Measurements from ENCODE around the gene RSKR.
A peak's percentile ranks its signal among the peaks of the same experiment; 100 is the strongest.
"Not testable (repeated sequence)": the region's sequence is repeated elsewhere in the genome, so short reads cannot be mapped to it uniquely, and the experiment has no call there.

Gene RSKR, protein sequence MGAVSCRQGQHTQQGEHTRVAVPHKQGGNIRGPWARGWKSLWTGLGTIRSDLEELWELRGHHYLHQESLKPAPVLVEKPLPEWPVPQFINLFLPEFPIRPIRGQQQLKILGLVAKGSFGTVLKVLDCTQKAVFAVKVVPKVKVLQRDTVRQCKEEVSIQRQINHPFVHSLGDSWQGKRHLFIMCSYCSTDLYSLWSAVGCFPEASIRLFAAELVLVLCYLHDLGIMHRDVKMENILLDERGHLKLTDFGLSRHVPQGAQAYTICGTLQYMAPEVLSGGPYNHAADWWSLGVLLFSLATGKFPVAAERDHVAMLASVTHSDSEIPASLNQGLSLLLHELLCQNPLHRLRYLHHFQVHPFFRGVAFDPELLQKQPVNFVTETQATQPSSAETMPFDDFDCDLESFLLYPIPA

DNA sequence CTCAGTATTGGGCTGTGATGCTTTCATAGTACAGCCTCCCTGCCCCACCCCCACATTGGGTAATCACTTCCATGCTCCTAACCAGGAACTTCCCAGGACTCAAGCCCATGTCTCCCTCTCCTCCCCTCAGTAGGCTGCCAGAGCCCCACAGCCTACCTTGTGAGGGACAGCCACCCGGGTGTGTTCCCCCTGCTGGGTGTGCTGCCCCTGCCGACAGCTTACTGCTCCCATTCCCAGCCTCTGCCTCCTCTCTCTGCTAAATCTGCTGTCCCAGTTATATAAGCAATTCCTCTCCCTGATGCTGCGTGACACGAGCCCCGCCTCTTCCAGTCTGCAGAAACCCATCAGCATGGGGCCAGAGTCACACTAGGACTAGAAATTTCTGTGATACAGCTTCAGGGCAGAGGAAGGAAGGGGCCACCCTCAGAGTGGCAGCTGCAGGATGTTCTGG is at the start of gene RSKR:
RSKR (minus strand) TSS at position 255 of the 451 bp plus-strand sequence; CDS start at position 231, 24 bp downstream.
- peak; percentile 39 for DNase-seq (ENCODE audit: low spot score)

DNA sequence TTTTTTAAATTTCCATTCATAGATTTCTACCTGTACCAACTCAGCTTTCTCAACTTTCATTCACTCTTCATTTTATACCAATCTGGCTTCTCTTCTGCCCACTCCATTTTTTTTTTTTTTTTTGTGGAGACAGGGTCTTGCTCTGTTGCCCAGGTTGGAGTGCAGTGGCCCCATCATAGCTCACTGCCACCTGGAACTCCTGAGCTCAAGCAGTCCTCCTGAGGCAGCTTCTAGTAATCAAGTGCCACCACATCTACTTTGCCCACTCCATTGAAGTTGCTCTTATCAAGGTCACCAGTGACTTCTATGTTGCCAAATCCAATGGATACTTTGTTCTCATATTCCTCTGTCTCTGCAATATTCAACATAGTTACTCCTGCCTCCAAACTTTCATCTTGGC is 49.7 kb upstream of the RSKR start:
- DNase-seq (ENCODE audit: low spot score): no peak

DNA sequence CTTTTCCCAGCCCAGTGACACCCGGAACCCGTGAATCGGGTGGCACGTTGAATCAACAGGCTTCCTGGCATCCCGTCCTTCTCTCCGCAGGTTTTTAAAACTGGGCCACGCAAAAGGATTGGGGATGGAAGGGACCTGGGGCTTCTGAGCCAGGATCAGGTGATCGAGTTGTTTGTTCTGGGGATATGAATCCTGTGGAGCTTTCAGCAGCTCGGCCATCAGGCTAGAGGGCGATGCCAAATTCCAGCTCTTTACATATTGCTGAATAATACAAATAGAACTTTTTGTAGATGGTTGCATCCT is 48.5 kb upstream of the RSKR start:
- DNase-seq (ENCODE audit: low spot score): no peak

DNA sequence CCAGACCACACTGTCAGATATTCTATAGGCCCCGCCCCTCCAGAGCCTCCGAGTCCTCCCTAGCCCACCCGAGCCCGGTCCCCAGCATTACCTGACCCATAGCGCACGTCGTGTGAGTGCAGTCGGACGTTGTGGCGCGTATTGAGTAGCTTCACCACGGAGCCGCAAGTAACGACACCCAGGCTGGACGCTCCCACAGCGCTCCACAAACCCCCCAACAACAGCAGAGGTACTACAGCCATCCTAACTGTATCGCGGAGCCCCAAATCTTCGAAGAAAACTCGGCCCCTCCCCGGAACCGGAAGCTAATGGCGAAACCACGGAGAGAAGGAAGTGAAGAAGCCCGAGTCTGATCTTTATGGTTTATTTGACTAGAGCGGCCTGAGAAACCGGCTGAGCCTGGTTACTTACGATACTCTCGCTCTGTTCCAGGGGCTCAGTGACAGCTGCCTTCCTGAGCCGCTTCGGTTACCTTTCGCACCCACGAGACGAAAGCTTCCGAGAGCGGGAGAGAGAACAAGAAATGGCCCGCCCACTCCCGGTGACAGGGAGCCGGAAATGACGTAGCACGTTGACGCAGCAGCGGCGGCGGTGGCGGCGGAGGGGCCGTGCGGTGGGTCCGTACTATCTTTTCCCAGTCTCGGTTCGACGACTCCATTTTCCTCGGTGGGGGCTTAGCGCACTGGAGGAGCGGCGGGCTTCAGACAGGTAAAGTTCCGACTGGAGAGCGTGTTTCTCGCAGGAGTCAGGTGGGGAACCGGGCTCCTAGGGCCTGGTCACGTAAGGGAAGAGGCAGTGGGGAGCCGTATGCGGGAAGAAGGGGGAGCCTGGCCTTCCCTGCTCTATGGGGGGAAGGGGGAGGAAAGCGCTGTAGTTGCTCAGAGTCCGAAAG is 47.9 kb upstream of the RSKR start, which contains the start of the genes SDF2 and SUPT6H:
SDF2 (minus strand) TSS at position 272 of the 892 bp plus-strand sequence; CDS start at position 242, 30 bp downstream.
SUPT6H (plus strand) TSS at position 571 of the 892 bp plus-strand sequence. CDS start 11,197 bp downstream, outside the sequence.
- DNase-seq (ENCODE audit: low spot score): peak; percentile 93

DNA sequence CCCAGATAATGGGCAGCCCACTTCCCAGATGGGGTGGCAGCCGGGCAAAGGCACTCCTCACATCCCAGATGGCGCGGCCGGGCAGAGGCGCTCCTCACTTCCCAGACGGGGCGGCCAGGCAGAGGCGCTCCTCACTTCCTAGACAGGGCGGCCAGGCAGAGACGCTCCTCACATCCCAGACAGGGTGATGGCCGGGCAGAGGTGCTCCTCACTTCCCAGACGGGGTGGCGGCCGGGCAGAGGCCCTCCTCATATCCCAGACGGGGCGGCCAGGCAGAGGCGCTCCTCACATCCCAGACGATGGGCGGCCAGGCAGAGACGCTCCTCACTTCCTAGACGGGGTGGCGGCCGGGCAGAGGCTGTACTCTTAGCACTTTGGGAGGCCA is 45.5 kb upstream of the RSKR start:
- not testable (repeated sequence) for DNase-seq (ENCODE audit: low spot score)

DNA sequence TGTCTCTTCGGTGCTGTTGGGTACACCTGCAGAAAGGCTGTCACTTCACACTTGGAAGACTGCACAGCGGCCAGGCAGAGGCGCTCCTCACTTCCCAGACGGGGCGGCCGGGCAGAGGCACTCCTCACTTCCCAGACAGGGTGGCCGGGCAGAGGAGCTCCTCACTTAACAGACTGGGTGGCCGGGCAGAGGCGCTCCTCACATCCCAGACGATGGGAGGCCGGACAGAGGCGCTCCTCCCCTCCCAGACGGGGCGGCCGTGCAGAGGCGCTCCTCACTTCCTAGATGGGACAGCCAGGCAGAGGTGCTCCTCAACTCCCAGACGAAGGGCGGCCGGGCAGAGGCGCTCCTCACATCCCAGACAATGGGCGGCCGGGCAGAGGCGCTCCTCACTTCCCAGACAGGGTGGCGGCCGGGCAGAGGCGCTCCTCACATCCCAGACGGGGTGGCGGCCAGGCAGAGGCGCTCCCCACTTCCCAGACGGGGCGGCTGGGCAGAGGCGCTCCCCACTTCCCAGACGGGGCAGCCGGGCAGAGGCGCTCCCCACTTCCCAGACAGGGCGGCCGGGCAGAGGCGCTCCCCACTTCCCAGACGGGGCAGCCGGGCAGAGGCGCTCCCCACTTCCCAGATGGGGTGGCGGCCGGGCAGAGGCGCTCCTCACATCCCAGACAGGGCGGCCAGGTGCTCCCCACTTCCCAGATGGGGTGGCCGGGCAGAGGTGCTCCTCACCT is 44.9 kb upstream of the RSKR start:
- not testable (repeated sequence) for DNase-seq (ENCODE audit: low spot score)

DNA sequence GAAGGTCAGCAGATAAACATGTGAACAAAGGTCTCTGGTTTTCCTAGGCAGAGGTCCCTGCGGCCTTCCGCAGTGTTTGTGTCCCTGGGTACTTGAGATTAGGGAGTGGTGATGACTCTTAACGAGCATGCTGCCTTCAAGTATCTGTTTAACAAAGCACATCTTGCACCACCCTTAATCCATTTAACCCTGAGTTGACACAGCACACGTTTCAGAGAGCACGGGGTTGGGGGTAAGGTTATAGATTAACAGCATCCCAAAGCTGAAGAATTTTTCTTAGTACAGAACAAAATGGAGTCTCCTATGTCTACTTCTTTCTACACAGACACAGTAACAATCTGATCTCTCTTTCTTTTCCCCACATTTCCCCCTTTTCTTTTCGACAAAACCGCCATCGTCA is 44.4 kb upstream of the RSKR start:
- not testable (repeated sequence) for DNase-seq (ENCODE audit: low spot score)

DNA sequence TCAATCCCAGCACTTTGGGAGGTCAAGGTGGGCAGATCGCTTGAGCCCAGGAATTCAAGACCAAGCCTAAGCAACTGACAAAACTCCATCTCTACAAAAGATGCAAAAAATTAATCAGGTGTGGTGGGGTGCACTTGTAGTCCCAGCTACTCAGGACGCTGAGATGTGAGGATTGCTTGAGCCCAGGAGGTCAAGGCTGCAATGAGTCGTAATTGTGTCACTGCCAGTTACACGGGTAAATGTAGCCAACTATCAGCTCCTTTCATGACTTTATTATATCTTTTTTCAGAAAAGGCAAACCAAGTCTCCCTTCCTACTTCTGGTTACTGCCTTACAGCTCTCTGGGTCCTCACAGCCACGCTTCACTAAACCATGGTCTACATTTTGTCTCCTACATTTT is 43.8 kb upstream of the RSKR start:
- DNase-seq (ENCODE audit: low spot score): no peak

DNA sequence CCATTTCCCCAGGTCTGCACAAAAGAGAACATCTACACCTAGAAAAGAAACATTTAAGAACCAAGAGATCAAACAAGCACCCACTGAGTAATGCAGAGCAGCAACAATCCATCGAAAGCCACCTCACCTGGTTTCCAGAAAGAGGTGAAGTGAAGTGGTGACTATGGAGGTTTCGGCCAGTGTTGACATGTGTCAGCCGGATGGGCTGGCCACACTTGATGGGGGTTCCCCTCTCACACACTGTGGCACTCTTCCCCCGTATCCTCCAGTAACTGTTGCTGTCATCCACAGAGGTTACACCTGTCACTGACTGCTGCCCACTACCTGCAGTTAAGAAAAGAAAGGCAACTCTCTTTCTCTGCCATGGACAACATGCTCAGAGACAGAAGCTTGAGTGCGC is 41.2 kb upstream of the RSKR start:
- no peak for DNase-seq (ENCODE audit: low spot score)

DNA sequence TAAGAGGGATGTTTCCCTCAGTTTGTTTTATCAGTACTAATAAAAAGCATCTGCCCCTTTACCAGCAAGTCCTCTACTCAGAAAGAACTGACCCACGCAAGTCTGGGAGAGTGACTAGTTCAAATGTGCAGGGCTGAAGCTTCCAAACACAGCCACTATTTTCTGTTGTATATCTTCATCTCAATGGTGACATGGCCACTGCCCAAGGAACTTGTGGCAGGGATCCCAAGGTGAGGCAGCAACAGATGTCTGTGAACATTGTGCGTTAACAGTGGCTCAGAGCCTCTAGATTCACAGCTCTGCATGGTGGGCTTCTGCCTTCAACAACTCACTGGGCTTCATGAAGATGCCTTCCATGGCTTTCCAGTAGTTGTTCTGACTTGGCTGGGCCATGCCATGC is 34.7 kb upstream of the RSKR start:
- DNase-seq (ENCODE audit: low spot score): peak; percentile 4

DNA sequence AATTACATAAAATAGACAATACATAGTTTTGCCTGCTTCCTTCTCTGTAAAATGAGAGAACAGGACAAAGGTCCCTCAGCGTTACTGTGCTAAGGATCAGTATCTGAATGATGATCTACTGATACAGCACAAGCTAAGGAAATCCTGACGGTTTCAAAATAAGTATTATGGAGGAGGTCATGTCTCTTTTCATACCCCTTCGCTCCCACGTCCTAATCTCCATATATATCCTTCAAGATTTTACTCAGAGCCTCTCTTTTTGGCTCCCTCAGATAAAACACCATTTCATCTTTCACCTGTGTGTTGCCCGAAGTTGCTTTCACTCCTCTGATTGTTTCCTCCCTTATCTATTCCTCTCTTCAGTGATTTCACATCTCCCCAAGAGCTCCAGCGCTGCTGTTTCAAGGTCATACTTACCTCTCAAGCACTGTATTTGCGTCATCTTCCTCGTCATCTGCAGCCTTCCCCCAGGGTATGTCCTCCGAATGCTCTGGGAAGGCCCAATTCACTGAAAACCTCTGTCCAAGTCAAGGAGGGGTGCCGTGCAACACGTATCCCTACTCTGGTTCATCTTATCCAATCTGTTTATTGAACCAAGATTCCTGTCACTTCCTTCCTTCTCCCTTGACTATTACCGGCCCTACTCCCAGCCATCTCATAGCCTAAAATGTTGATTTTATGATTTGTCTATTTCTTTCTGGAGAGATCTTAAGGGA is 32.2 kb upstream of the RSKR start:
- peak; percentile 6 for DNase-seq (ENCODE audit: low spot score)

DNA sequence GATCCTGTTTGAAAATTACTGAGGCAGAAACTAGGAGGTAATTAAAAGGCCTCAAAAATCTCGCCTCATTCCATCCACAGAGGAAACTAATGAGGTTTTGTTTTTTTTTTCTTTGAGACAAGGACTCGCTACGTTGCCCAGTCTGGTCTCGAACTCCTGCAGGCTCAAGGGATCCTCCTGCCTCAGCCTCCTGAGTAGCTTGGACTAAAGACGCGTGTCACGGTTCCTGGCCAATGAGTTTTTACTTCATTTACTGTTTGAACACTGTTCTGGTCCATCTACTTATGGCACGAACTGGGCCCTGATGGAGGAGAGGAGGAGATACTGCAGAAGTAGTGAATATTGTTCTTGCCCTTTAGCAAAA is 31.6 kb upstream of the RSKR start:
- no peak for DNase-seq (ENCODE audit: low spot score)

DNA sequence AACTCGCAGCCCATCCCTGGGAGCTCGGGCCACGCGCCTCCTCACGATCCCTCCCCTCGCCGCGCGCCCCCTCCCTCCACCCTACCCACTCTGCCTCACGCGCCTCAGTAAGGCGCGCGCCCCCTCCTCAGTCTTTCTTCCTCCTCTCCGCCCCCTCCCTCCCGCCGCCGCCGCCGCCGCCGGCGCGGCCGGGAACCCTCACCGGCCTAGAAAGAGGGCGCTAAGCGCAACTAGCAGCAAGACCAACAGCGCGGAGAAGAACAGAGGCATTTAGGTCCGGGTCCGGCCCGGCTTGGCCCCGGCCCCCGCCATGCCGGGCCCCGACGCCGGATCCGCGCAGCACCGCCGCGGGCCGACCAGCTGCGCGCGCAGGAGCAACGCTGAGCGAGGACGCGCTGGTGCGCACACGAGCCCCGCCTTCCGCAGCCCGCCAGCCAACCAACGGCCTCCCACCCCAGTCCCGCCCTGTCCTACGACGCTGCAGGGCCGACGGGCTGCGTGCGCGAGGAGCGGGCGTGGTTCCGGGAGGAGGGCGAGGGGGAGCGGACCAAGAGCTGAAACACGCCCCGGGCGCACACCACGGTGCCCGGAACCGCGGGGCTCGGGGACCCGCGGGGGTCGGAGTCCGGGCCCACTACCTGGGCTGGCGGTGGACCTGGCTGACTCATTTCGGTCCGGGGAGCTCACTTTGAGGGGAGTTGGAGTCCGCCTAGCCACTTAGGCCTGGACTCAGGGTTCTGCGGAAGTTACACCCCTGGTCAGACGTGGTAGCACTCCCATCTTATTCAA is 31.0 kb upstream of the RSKR start, which contains the start of gene BLTP2:
BLTP2 (minus strand) TSS at position 372 of the 789 bp plus-strand sequence; CDS start at position 270, 102 bp downstream.
- DNase-seq (ENCODE audit: low spot score): peak; percentile 92

DNA sequence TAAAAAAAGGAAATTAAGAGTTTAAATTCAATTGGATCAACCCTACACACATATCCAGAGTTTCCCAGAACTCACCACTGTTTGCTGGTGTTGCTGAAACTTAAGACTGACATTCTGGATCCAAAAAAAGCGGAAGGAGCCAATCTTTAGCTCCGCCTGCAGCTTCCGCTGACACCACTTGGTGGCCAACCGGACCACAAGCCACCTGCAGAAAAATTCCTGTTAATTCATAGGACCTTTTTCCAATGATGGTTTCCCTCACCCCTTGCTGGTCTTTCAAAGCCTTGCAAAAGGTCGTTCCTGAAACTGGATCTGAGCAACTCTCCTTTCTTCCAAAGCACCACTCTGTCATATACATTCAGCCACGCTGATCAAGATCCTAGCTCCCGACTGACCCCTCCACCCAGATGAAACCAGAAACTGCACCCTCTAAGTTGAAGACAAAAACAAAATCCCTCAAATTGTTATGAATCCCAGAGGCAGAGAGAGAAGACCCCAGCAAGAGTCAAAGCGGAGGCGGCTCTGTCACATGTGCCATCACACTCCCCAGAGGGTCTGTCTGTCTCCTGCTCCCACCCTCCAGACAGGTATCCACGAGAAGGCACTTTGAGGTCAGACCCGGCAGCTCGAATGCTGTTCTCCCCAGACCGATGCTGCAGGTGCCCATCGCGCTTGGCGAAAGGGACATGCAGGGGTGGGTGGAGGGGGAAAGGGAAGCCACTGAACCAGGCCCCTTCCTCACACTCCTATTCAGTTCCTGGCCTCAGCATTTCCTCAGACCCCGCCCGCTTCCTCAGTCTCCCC is 30.2 kb upstream of the RSKR start:
- DNase-seq (ENCODE audit: low spot score): peak; percentile 60

DNA sequence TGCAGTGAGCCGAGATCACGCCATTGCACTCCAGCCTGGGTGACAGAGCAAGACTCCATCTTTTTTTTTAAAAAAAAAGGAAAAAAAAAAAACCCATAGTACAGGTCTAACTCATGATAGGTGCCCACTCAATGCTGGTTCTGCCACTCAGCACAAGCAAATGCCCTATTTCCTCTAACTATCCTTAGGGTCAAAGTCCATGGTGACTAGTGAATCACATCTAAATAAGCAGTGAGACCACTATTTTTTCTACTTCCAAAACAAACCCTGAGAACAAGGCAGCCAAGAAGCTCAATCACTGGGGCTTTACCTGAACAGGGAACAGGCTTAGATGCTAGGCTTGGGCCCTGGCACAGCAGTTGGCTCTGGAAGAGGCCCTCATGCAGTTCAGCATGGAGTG is 27.6 kb upstream of the RSKR start:
- DNase-seq (ENCODE audit: low spot score): no peak

DNA sequence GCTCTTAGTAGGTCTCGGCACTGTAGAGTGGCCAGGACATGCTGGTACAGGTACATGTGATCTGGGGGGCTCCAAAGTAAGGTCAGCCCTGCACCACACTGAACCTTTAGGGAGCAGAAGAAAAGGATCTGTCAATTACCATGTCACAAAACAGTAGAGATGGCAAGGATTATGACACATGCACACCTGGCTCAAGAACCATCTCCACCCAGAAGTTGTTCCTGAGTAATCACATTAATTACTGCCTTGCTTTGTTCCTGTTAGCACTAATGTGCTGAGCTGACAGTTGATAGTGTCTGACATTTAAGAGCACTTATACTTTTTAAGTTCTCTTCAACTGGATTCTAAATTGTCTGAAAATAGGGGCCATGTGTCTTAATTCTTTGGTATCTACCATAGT is 21.5 kb upstream of the RSKR start:
- no peak for DNase-seq (ENCODE audit: low spot score)

DNA sequence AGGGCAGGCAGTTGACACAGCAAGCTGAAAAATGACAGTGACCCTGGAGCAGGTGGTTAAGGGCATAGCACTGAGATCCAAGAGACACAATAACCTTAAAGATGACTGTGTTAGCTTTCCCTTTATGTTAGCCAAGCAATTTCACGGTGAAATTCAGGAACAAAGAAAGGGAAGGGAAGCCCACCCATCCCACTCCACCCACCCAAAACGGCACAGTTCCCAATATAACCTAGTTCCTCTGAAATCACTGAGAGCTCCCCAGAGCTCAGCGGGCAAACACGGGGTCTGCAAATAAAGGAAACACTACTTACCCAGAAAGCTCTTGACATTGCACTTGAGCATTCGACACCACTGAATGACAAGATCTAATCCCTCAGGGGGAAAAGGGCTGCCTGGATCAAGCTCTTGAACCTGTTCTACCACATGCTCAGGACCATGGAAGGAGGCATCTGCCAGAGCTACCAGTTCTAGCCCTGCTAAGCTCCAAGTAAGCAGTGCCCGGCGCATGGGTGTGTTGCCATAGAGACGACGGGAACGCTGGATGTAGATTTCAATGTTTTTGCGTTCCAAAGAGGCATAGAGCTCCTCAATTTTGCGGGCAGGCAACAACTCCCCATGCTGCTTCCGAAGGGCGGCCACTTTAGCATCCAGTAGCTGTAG is 20.4 kb upstream of the RSKR start:
- DNase-seq (ENCODE audit: low spot score): no peak

DNA sequence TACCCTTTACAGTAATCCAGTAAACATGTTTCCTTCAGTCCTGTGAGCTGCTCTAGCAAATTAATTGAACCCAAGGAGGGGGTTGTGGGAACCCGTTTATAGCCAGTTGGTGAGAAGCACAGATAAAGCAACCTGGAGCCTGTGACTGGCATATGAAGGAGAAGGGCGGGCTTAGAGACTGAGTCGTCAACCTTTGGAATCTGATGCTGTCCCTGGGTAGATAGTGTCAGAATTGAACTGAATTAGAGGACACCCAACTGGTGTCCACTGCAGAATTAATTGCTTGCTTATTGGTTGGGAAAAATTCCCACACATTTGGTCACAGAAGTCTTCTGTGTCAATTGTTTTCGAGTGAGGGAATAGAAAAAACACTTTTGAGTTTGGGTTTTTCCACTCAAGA is 12.8 kb upstream of the RSKR start:
- DNase-seq (ENCODE audit: low spot score): no peak

DNA sequence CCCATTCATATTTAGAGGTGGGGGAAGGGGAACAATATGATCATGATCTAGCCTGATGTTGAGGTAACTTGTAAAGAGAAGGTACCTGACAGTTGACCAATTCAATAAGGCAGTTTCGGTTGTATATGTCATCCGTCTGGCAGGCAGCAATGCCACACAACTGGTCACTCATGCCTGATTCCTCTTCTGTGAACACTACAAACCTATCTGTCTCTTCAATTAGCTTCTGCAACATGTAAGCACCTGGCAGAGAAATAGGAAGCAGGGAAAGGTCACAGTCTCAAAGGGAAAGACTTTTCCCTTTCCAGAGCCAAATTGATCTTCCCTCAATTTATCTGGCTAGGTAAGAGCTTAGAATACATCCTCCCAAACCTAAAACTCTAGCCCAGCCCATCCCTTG is 10.2 kb upstream of the RSKR start:
- no peak for DNase-seq (ENCODE audit: low spot score)

Measured in cerebellar cortex (tissue), 1 donor.